HCT116 (cell line): ENCODE data around the gene PHACTR4. TPM values are rescaled to one million over a fixed set of nuclear protein-coding genes. Genes with fewer than 3 reads are reported as not detected.
"Not testable (repeated sequence)": the region's sequence is repeated elsewhere in the genome, so short reads cannot be mapped to it uniquely, and the experiment has no call there.

Experiments
- ATAC-seq: fragments of 200-7000 bp; cut with Tn5 transposase; 2 replicates; pipeline ENCODE4 v1.9.1; 2020; ENCODE audit warnings: mild to moderate bottlenecking, moderate library complexity
- BruUV-seq: library from RNA; stranded (reverse); fragments of 400-500 nt; replicated peaks from 2 replicates; lab custom pipeline; 2021; lab: Mats Ljungman, UMichigan
- CTCF ChIA-PET: fragments of 300-600 bp; sonication (Branson Sonifier 250); formaldehyde crosslinking; loops from one replicate; lab custom pipeline; 2021; ENCODE audit warnings: antibody characterized with exemption; lab: Charles Lee
- POLR2A ChIA-PET: fragments of 300-600, 350-600 bp; sonication (Branson Sonifier 250); formaldehyde crosslinking; loops from one replicate; lab custom pipeline; 2021; ENCODE audit warnings: antibody characterized with exemption; lab: Charles Lee
- RAD21 ChIA-PET, 2 experiments: fragments of 300-600 bp; sonication (Branson Sonifier 250); formaldehyde crosslinking; loops; one replicate each; lab custom pipeline; 2023; ENCODE audit warnings: low total read pairs in 2 of 2; ENCODE audit not compliant: uncharacterized antibody in 2 of 2, unreplicated experiment in 2 of 2, low non-redundant PET in 1 of 2; lab: Charles Lee
- DNase-seq: peaks from one replicate; pipeline ENCODE4 v3.0.0-alpha.2; 2010; ENCODE audit warnings: low read depth, low spot score
- H2AFZ ChIP-seq: fragments of 200-600 bp; shearing (Covaris generic), sonication (generic); 2 replicates; pipeline ENCODE4 v1.6.1; 2017; ENCODE audit warnings: low read depth, mixed run types, mixed read lengths, antibody characterized with exemption, low read length; ENCODE audit not compliant: poor library complexity, severe bottlenecking
- H3K27ac ChIP-seq: 2 replicates; pipeline ENCODE4 v1.5.1; 2012; ENCODE audit warnings: low read depth, low read length
- H3K27me3 ChIP-seq: fragments of 200-600 bp; sonication (generic); 2 replicates; pipeline ENCODE4 v1.6.1; 2016; ENCODE audit warnings: mixed run types, low read length, mixed read lengths; ENCODE audit not compliant: insufficient read depth
- H3K36me3 ChIP-seq, 2 experiments: fragments of 200-500 bp in 1 of 2; fragments of 200-600 bp in 1 of 2; sonication (Bioruptor generic) in 1 of 2; sonication (generic) in 1 of 2; 2 replicates each; pipeline versions ENCODE4 v1.5.1 to v1.6.1; 2014 to 2016; ENCODE audit warnings: low read length in 2 of 2, inconsistent platforms in 1 of 2, mixed read lengths in 1 of 2, mixed run types in 1 of 2; ENCODE audit not compliant: insufficient read depth in 2 of 2, control insufficient read depth in 1 of 2
- H3K4me1 ChIP-seq, 2 experiments: fragments of 200-600 bp in 1 of 2; sonication (generic) in 1 of 2; 2 replicates each; pipeline versions ENCODE4 v1.5.1 to v1.6.1; 2012 to 2017; ENCODE audit warnings: low read length in 2 of 2, inconsistent platforms in 1 of 2, mild to moderate bottlenecking in 1 of 2, mixed read lengths in 1 of 2, mixed run types in 1 of 2, moderate library complexity in 1 of 2; ENCODE audit not compliant: insufficient read depth in 2 of 2, control insufficient read depth in 1 of 2
- H3K4me2 ChIP-seq: fragments of 200-600 bp; sonication (generic); 2 replicates; pipeline ENCODE4 v1.6.1; 2017; ENCODE audit warnings: mixed run types, low read length, mixed read lengths
- H3K4me3 ChIP-seq, 2 experiments: fragments of 200-600 bp in 1 of 2; sonication (generic) in 1 of 2; replicated peaks in 1 of 2; 2 replicates each; pipeline ENCODE4 v1.5.1; 2011 to 2016; ENCODE audit warnings: low read length in 2 of 2, control low read depth in 1 of 2, low read depth in 1 of 2, mild to moderate bottlenecking in 1 of 2, mixed read lengths in 1 of 2, mixed run types in 1 of 2
- H3K79me2 ChIP-seq: fragments of 200-600 bp; sonication (generic); 2 replicates; pipeline ENCODE4 v1.6.1; 2017; ENCODE audit warnings: mild to moderate bottlenecking, mixed run types, low read length, moderate library complexity, mixed read lengths; ENCODE audit not compliant: insufficient read depth
- H3K9ac ChIP-seq: fragments of 200-600 bp; sonication (generic); 2 replicates; pipeline ENCODE4 v1.6.1; 2016; ENCODE audit warnings: low read length, mixed read lengths
- H3K9me2 ChIP-seq: fragments of 200-600 bp; sonication (generic), shearing (Covaris generic); 2 replicates; pipeline ENCODE4 v1.6.1; 2017; ENCODE audit warnings: mixed run types, mild to moderate bottlenecking, moderate library complexity; ENCODE audit not compliant: insufficient read depth
- H3K9me3 ChIP-seq, 2 experiments: fragments of 200-500 bp in 1 of 2; fragments of 200-600 bp in 1 of 2; sonication (Bioruptor generic) in 1 of 2; sonication (generic) in 1 of 2; 2 replicates each; pipeline ENCODE4 v1.6.1; 2014 to 2017; ENCODE audit warnings: low read length in 2 of 2, mixed read lengths in 2 of 2, inconsistent platforms in 1 of 2, low read depth in 1 of 2, mild to moderate bottlenecking in 1 of 2, mixed run types in 1 of 2, moderate library complexity in 1 of 2; ENCODE audit not compliant: control insufficient read depth in 1 of 2, insufficient read depth in 1 of 2
- H4K20me1 ChIP-seq: fragments of 200-600 bp; sonication (generic), shearing (Covaris generic); 2 replicates; pipeline ENCODE4 v1.6.1; 2017; ENCODE audit warnings: mixed run types, mild to moderate bottlenecking, moderate library complexity; ENCODE audit not compliant: insufficient read depth
- POLR2A ChIP-seq: IDR thresholded peaks from 2 replicates; pipeline ENCODE4 v1.7.0; 2011; ENCODE audit warnings: borderline replicate concordance; ENCODE audit not compliant: insufficient read depth, insufficient read length; ENCODE audit errors: extremely low read depth
- POLR2AphosphoS5 ChIP-seq: IDR thresholded peaks from 2 replicates; pipeline ENCODE4 v1.6.1; 2011; ENCODE audit warnings: mild to moderate bottlenecking, low read depth, low read length, moderate library complexity
- REST ChIP-seq: IDR thresholded peaks from 2 replicates; pipeline ENCODE4 v1.6.1; 2012; ENCODE audit warnings: low read depth
- SIN3A ChIP-seq: IDR thresholded peaks from 2 replicates; pipeline ENCODE4 v1.6.1; 2012; ENCODE audit warnings: low read depth
- SRF ChIP-seq: IDR thresholded peaks from 2 replicates; pipeline ENCODE4 v1.6.1; 2012; ENCODE audit warnings: low read depth
- ZNF274 ChIP-seq: fragments of 200-500 bp; sonication (Bioruptor generic); IDR thresholded peaks from 2 replicates; pipeline ENCODE4 v1.6.1; 2014; ENCODE audit warnings: mild to moderate bottlenecking, low read depth, low read length, inconsistent platforms
- intact Hi-C: fragments of 100-400 bp; cut with micrococcal nuclease; formaldehyde crosslinking; loops from 2 replicates; pipeline ENCODE4 v1.10.0; 2022
- total RNA-seq: library from RNA; stranded (reverse); gene quantifications from one replicate; pipeline ENCODE4 v1.2.1, GENCODE V29; 2021; ENCODE audit not compliant: unreplicated experiment
- TF ChIP-seq, protein P1 (sequence below): IDR thresholded peaks from 2 replicates; pipeline ENCODE4 v1.6.1; 2011; ENCODE audit warnings: mild to moderate bottlenecking, low read length, moderate library complexity; ENCODE audit not compliant: insufficient replicate concordance; ENCODE audit errors: extremely low read depth

The PHACTR4 gene
- total RNA-seq, 1 experiment from 2014 or later = 36.0 TPM

DNA sequence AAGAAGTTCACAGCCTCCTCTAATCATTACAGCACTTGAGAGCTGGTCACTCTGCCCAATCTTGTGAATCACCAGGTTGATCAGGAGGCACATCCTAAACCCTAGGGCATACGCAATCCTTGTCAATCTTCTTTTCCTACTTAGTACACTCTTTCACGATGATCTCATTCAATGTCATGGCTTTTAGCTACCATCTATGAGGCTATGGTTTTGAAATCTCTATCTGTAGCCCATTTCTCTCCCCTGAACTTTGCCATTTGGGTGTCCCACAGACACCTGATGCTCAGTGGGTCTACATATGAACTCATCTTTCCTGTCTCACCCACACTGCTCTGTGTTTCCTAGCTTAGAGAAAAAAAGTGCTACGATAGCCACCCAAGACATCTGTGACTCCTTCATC, 42.6 kb upstream of the PHACTR4 start:
- TF ChIP-seq SRF (no peak), REST (no peak), POLR2AphosphoS5 (no peak), POLR2A (no peak), SIN3A (no peak), ZNF274 (no peak)
- TF ChIP-seq, protein P1, sequence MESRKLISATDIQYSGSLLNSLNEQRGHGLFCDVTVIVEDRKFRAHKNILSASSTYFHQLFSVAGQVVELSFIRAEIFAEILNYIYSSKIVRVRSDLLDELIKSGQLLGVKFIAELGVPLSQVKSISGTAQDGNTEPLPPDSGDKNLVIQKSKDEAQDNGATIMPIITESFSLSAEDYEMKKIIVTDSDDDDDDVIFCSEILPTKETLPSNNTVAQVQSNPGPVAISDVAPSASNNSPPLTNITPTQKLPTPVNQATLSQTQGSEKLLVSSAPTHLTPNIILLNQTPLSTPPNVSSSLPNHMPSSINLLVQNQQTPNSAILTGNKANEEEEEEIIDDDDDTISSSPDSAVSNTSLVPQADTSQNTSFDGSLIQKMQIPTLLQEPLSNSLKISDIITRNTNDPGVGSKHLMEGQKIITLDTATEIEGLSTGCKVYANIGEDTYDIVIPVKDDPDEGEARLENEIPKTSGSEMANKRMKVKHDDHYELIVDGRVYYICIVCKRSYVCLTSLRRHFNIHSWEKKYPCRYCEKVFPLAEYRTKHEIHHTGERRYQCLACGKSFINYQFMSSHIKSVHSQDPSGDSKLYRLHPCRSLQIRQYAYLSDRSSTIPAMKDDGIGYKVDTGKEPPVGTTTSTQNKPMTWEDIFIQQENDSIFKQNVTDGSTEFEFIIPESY = no peak
- Histone ChIP-seq H4K20me1 (no peaks in the 10 kb centered on the region), H3K4me3 (no peak overlapping the region), H3K27me3 (no peaks in the 10 kb centered on the region), H3K79me2 (peaks cover 14% of the 10 kb centered on the region), H3K9me3 (no peaks in the 10 kb centered on the region), H3K9me2 (no peaks in the 10 kb centered on the region), H3K36me3 (peaks cover 0 to 6% of the 10 kb centered on the region in 2 experiments; a peak in 1 of 4 replicates), H3K9ac (no peak overlapping the region), H3K27ac (no peak overlapping the region), H3K4me1 (peaks cover 4 to 18% of the 10 kb centered on the region in 2 experiments; a peak in 3 of 4 replicates), H3K4me2 (no peak overlapping the region), H2AFZ (no peak overlapping the region)
- ChIA-PET CTCF (interaction anchor here (0.8 kb wide), 1 partner anchor 78 kb away, joined by 3 read pairs; no protein-coding TSS in a partner anchor), RAD21 (no interaction called here), POLR2A (interaction anchor here (2.6 kb wide), 1 partner anchor 9 kb away, joined by 10 read pairs; no protein-coding TSS in a partner anchor)
- ATAC-seq (no peak), DNase-seq (no peak)
- no TSS peak for BruUV-seq
- intact Hi-C loops = no loop called here

- Histone ChIP-seq H3K79me2 (peaks cover 14% of the 10 kb centered on the region), H3K4me1 (peaks cover 4 to 18% of the 10 kb centered on the region in 2 experiments; a peak in 3 of 4 replicates), H3K36me3 (peaks cover 2 to 11% of the 10 kb centered on the region in 2 experiments; a peak in 2 of 4 replicates), H3K4me2 (peak overlapping the region; percentile 77)
- intact Hi-C loops, H3K4me3 ChIP-seq, H3K27me3 ChIP-seq, ATAC-seq, H3K9ac ChIP-seq, H4K20me1 ChIP-seq, BruUV-seq, RAD21 ChIA-PET, H2AFZ ChIP-seq, H3K9me2 ChIP-seq, H3K27ac ChIP-seq, H3K9me3 ChIP-seq, DNase-seq: not testable (repeated sequence)
- CTCF ChIA-PET = interaction anchor here (0.8 kb wide), 1 partner anchor 79 kb away, joined by 3 read pairs; no protein-coding TSS in a partner anchor
- POLR2A ChIA-PET = interaction anchor here (1.4 to 2.6 kb wide), 3 partner anchors 9 to 110 kb away, joined by 3 to 15 read pairs (median 10); no protein-coding TSS in a partner anchor
Observed at GRCh38 chr1:28327431-28327830, 42.1 kb upstream of the PHACTR4 start.
